Ramos (cell line): ENCODE measurements around the gene MDN1.

Experiments used
- in situ Hi-C: fragments of 300-500 bp; cut with MboI; formaldehyde crosslinking; loops from one replicate; pipeline ENCODE4 v1.14.3; 2022; ENCODE audit warnings: low sequenced_read_pairs; ENCODE audit not compliant: unreplicated experiment

The MDN1 gene

GRCh38 chr6:89616531-89616930, 203.1 kb downstream of the MDN1 start:
- in situ Hi-C loops, result loop anchor here (10.0 to 25.0 kb wide), 2 partner anchors 179 to 642 kb away; partner anchors contain the start of gene ANKRD6

DNA sequence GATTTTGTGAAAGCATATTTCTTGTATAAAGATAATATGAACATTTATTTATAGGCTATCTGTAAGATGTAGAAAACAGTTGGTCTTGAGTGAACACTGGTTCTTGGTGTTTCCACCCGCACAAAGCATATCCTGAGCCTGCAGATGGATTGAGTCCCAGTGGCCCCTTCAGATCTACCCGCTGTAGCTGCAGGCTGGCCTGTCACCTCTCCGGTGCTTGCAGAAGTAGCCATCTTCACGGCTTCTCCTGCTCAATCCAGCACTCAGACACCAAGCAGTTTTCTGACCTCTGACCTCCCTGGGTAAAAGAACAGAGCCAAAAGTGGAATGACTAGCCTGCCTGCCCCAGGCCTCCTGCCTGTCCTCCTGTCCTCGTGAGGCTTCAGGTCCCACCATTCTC, 203.7 kb downstream of the MDN1 start:
- in situ Hi-C loops, result loop anchor here (10.0 to 25.0 kb wide), 2 partner anchors 179 to 641 kb away; partner anchors contain the start of gene ANKRD6

DNA sequence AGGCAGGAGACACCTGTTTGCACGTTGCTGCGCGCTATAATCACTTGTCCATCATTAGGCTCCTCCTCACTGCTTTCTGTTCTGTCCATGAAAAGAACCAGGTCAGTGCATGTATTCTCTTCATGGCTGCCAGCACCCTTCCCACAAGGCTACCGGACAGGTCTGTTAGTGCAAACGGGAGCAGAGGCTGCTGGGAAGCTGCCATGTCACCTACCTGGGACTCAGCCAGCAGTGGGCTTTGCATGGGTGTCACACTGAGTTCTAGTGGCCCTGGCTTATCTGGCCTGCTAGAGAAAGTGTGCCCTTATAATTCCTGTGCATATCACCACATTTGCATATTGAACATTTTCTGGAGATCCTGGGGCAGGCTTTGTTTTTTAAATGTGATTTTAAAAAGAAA, 205.8 kb downstream of the MDN1 start:
- in situ Hi-C loops, result loop anchor here (10.0 to 25.0 kb wide), 2 partner anchors 176 to 639 kb away; partner anchors contain the start of gene ANKRD6

DNA sequence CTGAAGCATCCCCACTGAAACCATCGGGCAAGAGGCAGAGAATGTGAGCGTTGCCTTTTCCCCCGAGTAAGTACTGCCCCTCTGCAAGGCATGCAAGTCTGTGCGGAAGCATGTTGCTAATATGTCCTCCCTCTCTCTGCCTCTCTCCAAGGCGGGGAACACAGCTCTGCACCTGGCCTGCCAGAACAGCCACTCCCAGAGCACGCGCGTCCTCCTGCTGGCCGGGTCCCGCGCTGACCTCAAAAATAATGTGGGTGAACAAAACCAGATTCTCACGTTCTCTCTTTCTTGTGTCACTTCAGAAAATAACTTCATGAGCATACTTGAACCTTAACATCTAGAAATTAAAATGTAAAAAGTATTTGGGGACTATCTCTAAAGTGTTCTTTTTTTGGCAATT, 207.5 kb downstream of the MDN1 start:
- in situ Hi-C loops, result loop anchor here (10.0 to 25.0 kb wide), 2 partner anchors 175 to 637 kb away; partner anchors contain the start of gene ANKRD6

GRCh38 chr6:89611666-89612065, 207.9 kb downstream of the MDN1 start:
- in situ Hi-C loops, result loop anchor here (10.0 to 25.0 kb wide), 2 partner anchors 174 to 637 kb away; partner anchors contain the start of gene ANKRD6

- in situ Hi-C loops, result loop anchor here (10.0 to 25.0 kb wide), 2 partner anchors 173 to 635 kb away; partner anchors contain the start of gene ANKRD6
Observed at GRCh38 chr6:89610149-89610642, 209.4 kb downstream of the MDN1 start.

GRCh38 chr6:89605861-89606260, 213.7 kb downstream of the MDN1 start:
- in situ Hi-C loops, result loop anchor here (25.0 kb wide), 1 partner anchor 169 kb away; the partner anchor contains the start of gene ANKRD6

DNA sequence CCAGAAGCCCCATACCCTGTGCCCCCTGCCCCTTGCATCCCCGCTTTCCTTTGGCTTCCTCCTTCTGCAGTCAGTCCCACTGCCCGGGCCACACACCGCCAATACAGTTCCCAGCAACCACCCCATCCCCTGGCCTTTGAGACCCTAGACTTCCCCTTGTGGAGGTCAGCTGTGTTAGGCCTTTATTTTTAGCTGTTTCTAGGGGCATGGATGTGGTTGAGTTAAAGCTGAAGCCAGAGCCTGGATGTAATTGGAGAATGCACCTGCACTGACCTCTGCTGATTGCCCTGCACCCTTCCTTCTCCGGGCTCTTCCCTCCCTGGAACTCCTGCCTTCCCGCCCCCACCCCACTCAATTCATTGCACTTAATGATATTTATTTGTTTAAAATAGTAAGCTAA, 214.9 kb downstream of the MDN1 start:
- in situ Hi-C loops, result loop anchor here (25.0 kb wide), 1 partner anchor 167 kb away; the partner anchor contains the start of gene ANKRD6

- in situ Hi-C loops, result loop anchor here (25.0 kb wide), 1 partner anchor 165 kb away; the partner anchor contains the start of gene ANKRD6
Observed at GRCh38 chr6:89602166-89602565, 217.4 kb downstream of the MDN1 start.

DNA sequence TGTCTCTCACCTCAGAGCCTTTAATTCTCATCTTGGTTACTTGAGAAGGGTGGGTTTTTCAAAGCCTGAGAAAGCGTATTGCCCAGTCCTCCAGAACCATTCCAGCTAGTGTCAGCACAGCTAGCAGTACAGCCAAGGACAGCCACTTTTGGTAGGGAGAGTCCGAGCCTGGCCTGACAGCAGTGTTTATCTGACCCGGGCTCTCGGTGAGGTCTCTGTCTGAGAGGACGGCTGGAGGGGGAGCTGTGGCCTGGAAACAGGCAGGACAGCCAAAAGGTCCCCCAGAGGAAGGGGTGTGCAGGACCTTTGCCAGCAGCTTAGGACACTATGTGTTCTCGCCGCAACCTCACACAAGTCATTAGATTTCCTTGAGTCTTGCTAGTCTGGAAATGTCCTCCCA, 219.9 kb downstream of the MDN1 start:
- in situ Hi-C loops, result loop anchor here (25.0 kb wide), 1 partner anchor 162 kb away; the partner anchor contains the start of gene ANKRD6

DNA sequence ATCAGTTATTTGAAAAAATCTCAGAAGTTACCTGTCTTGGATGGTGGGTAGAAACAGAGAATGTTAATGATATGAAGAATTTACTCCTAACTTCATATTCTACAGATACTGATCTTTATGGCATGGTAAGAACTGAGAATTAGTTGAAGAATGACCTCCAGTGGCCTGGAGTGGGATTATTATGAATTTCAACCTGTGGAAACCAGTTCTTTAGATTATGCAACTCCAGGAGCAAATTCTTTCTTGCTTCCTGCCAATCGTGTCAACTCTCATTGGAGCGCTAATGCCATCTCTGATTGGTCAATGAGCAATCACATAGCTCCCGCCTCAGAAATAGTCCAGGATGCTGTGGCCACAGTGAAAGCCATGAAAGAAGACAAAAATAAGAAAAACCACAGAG, 221.6 kb downstream of the MDN1 start:
- in situ Hi-C loops, result no loop called here

GRCh38 chr6:89597372-89597771, 222.2 kb downstream of the MDN1 start:
- in situ Hi-C loops, result no loop called here

- in situ Hi-C loops, result no loop called here
Observed at GRCh38 chr6:89596484-89596883, 223.1 kb downstream of the MDN1 start.

DNA sequence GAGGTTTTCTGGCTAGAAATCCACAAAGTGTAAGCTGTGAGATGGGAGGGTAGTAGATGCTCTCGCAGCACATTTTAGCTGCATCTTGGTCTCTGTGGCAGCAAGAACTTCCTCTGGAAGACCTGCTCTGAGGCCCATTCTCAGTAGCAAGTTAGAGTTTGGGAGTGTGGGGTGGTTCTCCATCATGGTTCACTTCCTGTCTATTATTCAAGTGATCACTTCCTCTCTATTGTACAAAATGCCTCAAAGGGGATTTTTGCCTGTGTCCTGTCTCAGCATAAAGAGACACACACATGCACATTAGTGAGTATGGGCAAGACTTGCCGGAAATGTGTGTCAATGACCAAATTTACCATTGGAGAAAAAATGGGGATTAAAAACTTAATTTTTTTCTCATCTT, 223.5 kb downstream of the MDN1 start:
- in situ Hi-C loops, result no loop called here
